ENCODE measurements around the gene ENDOU.

The ENDOU gene

DNA sequence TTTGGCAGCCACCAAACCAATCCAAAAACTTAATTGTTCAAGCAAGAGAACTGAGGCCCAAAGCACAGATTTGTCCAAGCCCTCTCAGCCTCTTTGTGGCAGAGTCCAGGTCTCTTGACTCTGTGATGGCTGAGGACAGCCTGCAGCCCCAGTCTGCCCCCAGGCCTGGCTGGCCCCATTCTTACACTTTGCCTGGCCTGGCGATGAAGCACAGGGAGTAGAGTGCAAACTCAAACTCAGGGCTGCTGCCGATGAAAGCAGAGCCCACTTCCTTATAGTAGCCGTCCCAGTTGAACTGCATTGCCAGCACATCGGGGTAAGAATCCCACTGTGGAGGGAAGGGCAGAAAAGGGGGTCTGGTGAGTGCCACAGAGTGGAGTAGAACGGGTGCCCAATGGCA, 13.8 kb downstream of the ENDOU start:
- TF ChIP-seq, protein P1, sequence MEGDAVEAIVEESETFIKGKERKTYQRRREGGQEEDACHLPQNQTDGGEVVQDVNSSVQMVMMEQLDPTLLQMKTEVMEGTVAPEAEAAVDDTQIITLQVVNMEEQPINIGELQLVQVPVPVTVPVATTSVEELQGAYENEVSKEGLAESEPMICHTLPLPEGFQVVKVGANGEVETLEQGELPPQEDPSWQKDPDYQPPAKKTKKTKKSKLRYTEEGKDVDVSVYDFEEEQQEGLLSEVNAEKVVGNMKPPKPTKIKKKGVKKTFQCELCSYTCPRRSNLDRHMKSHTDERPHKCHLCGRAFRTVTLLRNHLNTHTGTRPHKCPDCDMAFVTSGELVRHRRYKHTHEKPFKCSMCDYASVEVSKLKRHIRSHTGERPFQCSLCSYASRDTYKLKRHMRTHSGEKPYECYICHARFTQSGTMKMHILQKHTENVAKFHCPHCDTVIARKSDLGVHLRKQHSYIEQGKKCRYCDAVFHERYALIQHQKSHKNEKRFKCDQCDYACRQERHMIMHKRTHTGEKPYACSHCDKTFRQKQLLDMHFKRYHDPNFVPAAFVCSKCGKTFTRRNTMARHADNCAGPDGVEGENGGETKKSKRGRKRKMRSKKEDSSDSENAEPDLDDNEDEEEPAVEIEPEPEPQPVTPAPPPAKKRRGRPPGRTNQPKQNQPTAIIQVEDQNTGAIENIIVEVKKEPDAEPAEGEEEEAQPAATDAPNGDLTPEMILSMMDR (conservative IDR thresholded peaks at IDR 0.05; ENCODE audit: low read length): no peak
- DNase-seq (ENCODE audit: low read depth): no peak

DNA sequence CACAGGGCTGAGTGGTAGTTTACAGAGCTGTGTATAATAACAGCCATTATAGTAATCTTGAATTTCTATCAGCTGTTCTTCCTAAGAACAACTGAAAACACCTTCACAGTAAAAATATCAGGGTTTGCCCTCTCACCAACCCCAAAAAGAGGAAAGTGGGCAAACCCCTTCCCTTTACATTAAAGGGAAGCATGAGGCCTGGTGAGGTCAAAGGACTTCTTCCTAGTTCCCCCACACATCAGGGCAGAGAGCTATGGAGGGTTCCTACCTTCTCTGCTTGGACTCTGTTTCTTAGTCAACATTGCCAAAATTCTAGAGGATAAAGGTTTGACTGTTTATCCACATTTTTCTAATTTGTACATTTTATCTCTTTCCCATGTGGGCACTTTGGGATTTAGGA, 15.0 kb downstream of the ENDOU start:
- TF ChIP-seq, protein P1 (conservative IDR thresholded peaks at IDR 0.05; ENCODE audit: low read length): no peak
- no peak overlapping the region for H3K4me3 ChIP-seq (ENCODE audit: low read length)
- DNase-seq (ENCODE audit: low read depth): no peak

More for the DNA sequence above, 13.8 kb downstream of the ENDOU start:
- no peak overlapping the region for H3K4me3 ChIP-seq (ENCODE audit: low read length)

DNA sequence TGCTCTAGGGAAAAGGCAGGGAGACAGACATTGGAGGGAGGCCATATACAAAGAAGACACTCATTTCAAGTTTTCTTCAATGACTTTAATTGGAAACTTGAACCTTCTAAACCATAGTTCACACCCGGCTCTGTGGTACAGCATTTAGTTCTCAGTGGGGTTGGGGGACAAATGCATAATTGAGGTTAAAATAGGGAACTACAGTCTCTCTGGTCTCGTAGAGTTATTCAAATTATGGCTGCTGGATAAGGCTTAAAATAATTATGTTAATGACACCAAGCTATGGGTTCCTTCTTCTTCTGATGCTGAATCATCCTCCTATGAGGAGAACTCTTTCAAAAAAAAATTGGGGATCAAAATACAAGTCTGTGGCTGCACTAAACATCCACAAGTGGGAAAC, 15.6 kb downstream of the ENDOU start:
- no peak for DNase-seq (ENCODE audit: low read depth)
- TF ChIP-seq, protein P1 (conservative IDR thresholded peaks at IDR 0.05; ENCODE audit: low read length): no peak
- no peak overlapping the region for H3K4me3 ChIP-seq (ENCODE audit: low read length)

DNA sequence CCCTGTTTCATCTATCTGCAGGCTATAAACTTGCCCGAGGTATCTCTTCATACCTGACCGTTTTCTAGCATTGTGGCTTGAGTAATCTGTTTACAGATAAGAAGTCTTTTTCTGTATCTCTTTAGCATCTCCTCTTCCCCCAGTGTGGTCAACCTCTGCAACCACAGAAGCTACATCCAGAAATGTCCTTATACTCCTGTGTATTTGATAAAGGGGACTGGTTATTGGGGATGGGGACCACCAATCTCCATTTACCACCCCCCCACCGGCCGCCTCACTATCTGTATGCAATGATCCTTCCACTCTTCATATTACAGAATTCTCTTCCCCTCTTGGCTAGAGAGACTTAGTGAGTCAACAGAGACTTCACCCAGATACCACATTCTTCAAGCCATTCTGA, 16.1 kb downstream of the ENDOU start:
- TF ChIP-seq, protein P1 (conservative IDR thresholded peaks at IDR 0.05; ENCODE audit: low read length): no peak
- H3K4me3 ChIP-seq (ENCODE audit: low read length): no peak overlapping the region
- DNase-seq (ENCODE audit: low read depth): no peak

DNA sequence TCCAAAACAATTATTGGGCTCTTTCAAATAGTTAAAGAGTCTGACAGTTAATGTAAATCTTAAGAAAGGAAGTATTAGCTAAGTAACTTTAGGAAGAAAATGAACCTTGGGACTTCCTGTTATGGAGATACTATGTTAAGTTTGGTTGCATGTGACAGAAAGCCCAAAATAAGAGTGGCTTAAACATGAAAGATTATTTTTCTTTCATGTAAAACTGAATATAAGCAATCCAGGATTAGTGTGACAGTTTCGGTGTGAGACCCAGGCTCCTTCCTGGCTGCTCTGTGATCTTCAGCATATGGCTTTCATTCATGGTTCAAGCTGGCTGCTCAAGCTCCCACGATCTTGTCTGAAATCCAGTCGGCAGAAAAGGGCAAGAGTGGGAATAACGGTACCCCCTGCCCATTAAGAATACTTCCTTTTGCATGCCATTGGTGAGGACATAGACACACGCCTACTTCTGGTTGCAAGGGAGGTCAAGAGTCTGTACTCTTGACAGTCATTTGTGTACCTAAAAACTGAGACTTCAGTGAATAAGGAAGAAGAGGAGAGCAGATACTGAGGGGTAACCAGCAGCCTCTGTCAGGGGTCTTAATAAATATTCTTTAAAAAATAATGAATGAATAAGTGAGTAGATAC, 17.3 kb downstream of the ENDOU start:
- DNase-seq (ENCODE audit: low read depth): no peak
- no peak overlapping the region for H3K4me3 ChIP-seq (ENCODE audit: low read length)
- TF ChIP-seq, protein P1 (conservative IDR thresholded peaks at IDR 0.05; ENCODE audit: low read length): no peak

DNA sequence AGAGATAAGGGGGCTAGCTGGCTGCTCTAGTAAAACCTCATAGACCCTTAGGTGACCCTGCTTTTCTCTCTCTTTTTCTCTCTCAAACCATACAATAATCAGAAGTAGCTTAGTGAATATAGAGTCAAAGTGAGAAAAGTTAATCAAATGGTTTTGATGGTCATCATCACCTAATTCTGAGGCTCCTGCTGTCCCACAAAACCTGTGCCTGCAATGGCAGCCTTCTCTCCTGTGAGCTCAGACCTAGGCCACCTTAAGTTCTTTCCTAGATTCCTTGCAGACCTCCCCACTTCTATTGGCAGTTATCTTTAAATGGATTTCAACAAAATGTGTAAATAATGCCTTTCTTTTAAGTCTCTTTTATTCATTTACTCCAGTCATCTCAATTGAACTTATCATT, 17.9 kb downstream of the ENDOU start:
- TF ChIP-seq, protein P1 (conservative IDR thresholded peaks at IDR 0.05; ENCODE audit: low read length): no peak
- no peak for DNase-seq (ENCODE audit: low read depth)
- no peak overlapping the region for H3K4me3 ChIP-seq (ENCODE audit: low read length)

DNA sequence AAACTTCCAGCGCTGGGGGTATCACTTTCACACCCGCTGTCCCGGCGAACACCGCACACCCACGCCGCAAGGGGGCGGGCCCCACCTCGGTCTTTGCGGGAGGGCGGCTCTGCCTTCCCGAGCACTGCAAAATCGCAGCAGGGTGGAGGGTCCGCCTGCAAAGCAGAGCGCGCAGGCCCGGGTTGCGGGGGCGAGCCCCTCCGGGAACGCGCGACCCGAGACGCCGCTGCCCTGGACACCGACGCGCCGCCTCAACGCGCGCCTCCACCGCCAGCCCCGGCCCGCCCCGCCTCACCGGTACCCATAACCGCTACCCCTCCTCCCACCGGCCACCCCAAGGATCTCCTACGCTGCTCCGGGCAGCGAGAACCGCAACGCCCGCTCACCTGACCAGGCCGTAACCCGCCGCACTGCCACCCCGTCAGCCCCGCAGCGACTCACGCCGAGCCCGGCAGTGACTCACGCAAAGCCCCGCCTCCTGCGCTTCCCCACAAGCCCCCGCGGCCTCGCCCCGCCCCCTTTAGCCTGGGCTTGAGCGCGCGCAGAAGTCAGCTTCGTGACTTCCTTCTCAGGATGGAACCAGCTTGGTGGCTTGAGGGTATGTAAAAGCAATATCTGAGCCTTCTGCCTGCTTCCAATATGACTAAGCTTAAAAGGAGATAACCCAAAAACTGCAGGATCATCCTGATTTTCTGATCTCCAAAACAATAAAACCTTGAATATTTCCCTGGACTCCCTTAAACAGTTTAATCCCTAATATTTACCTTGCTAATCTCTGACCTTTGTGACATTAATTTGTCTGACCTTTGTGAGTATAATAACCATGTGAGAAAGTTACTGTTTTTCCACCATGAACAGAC, 19.5 kb downstream of the ENDOU start, which contains the start of gene RPAP3:
Gene RPAP3, minus strand, starts transcription at position 465 of the 860 bp plus-strand sequence. CDS start 3,190 bp downstream, outside the sequence.
- H3K4me3 ChIP-seq (ENCODE audit: low read length): peak within 1 kb of the TSS; percentile 75
- peak; percentile 91 for DNase-seq (ENCODE audit: low read depth)
- TF ChIP-seq, protein P1 (conservative IDR thresholded peaks at IDR 0.05; ENCODE audit: low read length): peak; percentile 57
